ENCODE measurements around the gene THRB. TPM values are rescaled to one million over a fixed set of nuclear protein-coding genes. Genes with fewer than 3 reads are reported as not detected.

Gene THRB
- total RNA-seq, 4 donors from 2014 or later = 19.8 to 25.8 (median 23.4) TPM

- intact Hi-C loops (cut with DNase I; ENCODE audit: low total_unique reads) = loop anchor here (5.0 kb wide), 1 partner anchor 241 kb away; no protein-coding TSS in a partner anchor
- 20 to 24% methylated on average over 4 of the region's 4 CpGs for WGBS, 2 donors
- no peak overlapping the region for H3K4me3 ChIP-seq (ENCODE audit: low read depth, poor library complexity, severe bottlenecking)
- TF ChIP-seq POLR2A (IDR thresholded peaks at IDR 0.05) = no peak
- no peak for TF ChIP-seq CTCF (IDR thresholded peaks at IDR 0.05)
- peak in 1 of 2 donors; percentile 64 for DNase-seq (ENCODE audit: low spot score in 2 of 2)
Observed at GRCh38 chr3:24237971-24238706, 256.5 kb downstream of the THRB start.

- intact Hi-C loops (cut with DNase I; ENCODE audit: low total_unique reads) = loop anchor here (5.0 kb wide), 1 partner anchor 238 kb away; no protein-coding TSS in a partner anchor
- TF ChIP-seq POLR2A (IDR thresholded peaks at IDR 0.05) = no peak
- no peak for TF ChIP-seq CTCF (IDR thresholded peaks at IDR 0.05)
- no peak for DNase-seq (ENCODE audit: low spot score in 2 of 2)
Observed at GRCh38 chr3:24235121-24235520, 259.5 kb downstream of the THRB start.

GRCh38 chr3:24232784-24233183 is 261.9 kb downstream of the THRB start:
- intact Hi-C loops (cut with DNase I; ENCODE audit: low total_unique reads) = no loop called here
- no peak for DNase-seq (ENCODE audit: low spot score in 2 of 2)
- TF ChIP-seq CTCF (IDR thresholded peaks at IDR 0.05) (no peak), POLR2A (IDR thresholded peaks at IDR 0.05) (no peak)
- no peak overlapping the region for H3K4me3 ChIP-seq (ENCODE audit: low read depth, poor library complexity, severe bottlenecking)
- WGBS, 2 donors = 46 to 60% methylated on average over 1 of the region's 1 CpG

More at GRCh38 chr3:24235121-24235520, 259.5 kb downstream of the THRB start:
- WGBS, 2 donors = 75% methylated on average over 3 of the region's 3 CpGs
- no peak overlapping the region for H3K4me3 ChIP-seq (ENCODE audit: low read depth, poor library complexity, severe bottlenecking)

GRCh38 chr3:24229468-24230221 is 265.0 kb downstream of the THRB start:
- intact Hi-C loops (cut with DNase I; ENCODE audit: low total_unique reads) = no loop called here
- TF ChIP-seq CTCF (IDR thresholded peaks at IDR 0.05) (no peak), POLR2A (IDR thresholded peaks at IDR 0.05) (no peak)
- no peak for DNase-seq (ENCODE audit: low spot score in 2 of 2)
- 69 to 84% methylated on average over 5 of the region's 5 CpGs for WGBS, 2 donors
- H3K4me3 ChIP-seq (ENCODE audit: low read depth, poor library complexity, severe bottlenecking) = no peak overlapping the region

GRCh38 chr3:24227635-24228034 is 267.0 kb downstream of the THRB start:
- no peak overlapping the region for H3K4me3 ChIP-seq (ENCODE audit: low read depth, poor library complexity, severe bottlenecking)
- DNase-seq (ENCODE audit: low spot score in 2 of 2) = no peak
- TF ChIP-seq POLR2A (IDR thresholded peaks at IDR 0.05) (no peak), CTCF (IDR thresholded peaks at IDR 0.05) (no peak)
- intact Hi-C loops (cut with DNase I; ENCODE audit: low total_unique reads) = no loop called here
- WGBS, 2 donors = 88 to 91% methylated on average over 3 of the region's 3 CpGs
